ENCODE results near the gene NRXN2.

GRCh38 chr11:64720167-64720566 lies 2.8 kb downstream of the NRXN2 start:
- TF ChIP-seq POLR2A (IDR thresholded peaks at IDR 0.05; ENCODE audit: low read length) (no peak), GATA1 (IDR thresholded peaks at IDR 0.05; ENCODE audit: low read depth, low read length) (no peak)
